Left lung (tissue), 10 donors: ENCODE measurements around the gene GRIK1. TPM values are rescaled to one million over a fixed set of nuclear protein-coding genes. Genes with fewer than 3 reads are reported as not detected.

Experiments used
- ATAC-seq: fragments of 200-7000 bp; cut with Tn5 transposase; one replicate; pipeline ENCODE4 v1.9.1; 2020; ENCODE audit warnings: moderate library complexity
- DNase-seq, 4 donors: peaks; one replicate each; pipeline ENCODE4 v3.0.0-alpha.2; 2013 to 2020
- H3K27ac ChIP-seq, 2 donors: fragments of 200-600 bp; sonication (generic) in 1 of 2; one replicate each; pipeline versions ENCODE4 v1.5.0 to v1.8.0; 2020 to 2021
- H3K27me3 ChIP-seq, 2 donors: fragments of 200-600 bp; sonication (generic) in 1 of 2; one replicate each; pipeline versions ENCODE4 v1.5.0 to v1.8.0; 2020 to 2021
- H3K36me3 ChIP-seq, 2 donors: fragments of 200-600 bp; sonication (generic) in 1 of 2; one replicate each; pipeline versions ENCODE4 v1.5.0 to v1.8.0; 2020 to 2021
- H3K4me1 ChIP-seq, 2 donors: fragments of 200-600 bp; one replicate each; pipeline ENCODE4 v1.8.0; 2021
- H3K4me3 ChIP-seq, 2 donors: fragments of 200-600 bp; sonication (generic) in 1 of 2; one replicate each; pipeline versions ENCODE4 v1.5.0 to v1.8.0; 2020 to 2021; ENCODE audit warnings: mild to moderate bottlenecking in 1 of 2
- H3K9me3 ChIP-seq, 2 donors: fragments of 200-600 bp; sonication (generic) in 1 of 2; one replicate each; pipeline versions ENCODE4 v1.5.0 to v1.8.0; 2020 to 2021
- intact Hi-C, 2 donors: fragments of 100-400 bp; cut with DNase I; formaldehyde crosslinking; loops; one replicate each; pipeline versions ENCODE4 v1.11.2 to v1.14.2; 2022
- polyA plus RNA-seq, 6 donors: library from polyadenylated mRNA; unstranded; fragments of 120-200 nt; gene quantifications; one replicate each; pipeline ENCODE4 v1.2.1, GENCODE V29; 2013; ENCODE audit not compliant: insufficient read length in 6 of 6
- total RNA-seq, 2 donors: library from RNA; stranded (reverse); fragmentation: NEBNext Ultra II Directional; extraction: Animal tissue kit (Norgen Biotek cat#: 25700); gene quantifications; one replicate each; pipeline ENCODE4 v1.2.1, GENCODE V29; 2021
- TF ChIP-seq, protein P1 (sequence below), 2 donors: fragments of 200-600 bp; sonication (generic) in 1 of 2; IDR thresholded peaks; one replicate each; pipeline versions ENCODE4 v1.5.0 to v1.8.0; 2021; ENCODE audit warnings: antibody characterized with exemption in 2 of 2
- donor health status: DM: no; HTN: yes; CAD: no.
- donor health status: DM: no; HTN: no; CAD: no.

The GRIK1 gene
- total and polyA plus RNA-seq, 8 donors, result 0.38 to 1.5 (median 0.62) TPM; not detected in 2

DNA sequence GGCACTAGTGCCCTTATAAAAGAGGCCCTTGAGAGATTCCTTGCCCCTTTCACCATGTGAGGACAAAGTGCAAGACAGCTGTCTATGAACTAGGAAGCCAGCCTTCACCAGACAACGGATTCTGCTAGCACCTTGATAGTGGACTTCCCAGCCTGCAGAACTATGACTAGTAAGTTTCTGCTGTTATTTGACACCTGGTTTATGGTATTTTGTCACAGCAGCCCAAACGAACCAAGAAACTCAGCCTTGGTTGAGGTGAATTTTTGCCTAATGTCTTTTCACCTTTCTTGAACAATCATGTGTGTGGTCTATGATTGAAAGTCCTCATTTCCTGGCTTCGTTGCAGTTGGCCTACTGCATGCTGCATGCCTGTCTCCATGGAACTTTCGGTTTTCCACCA is 302.2 kb downstream of the GRIK1 start:
- peaks cover 0 to 13% of the 10 kb centered on the region in 2 donors for H3K4me1 ChIP-seq
- no peak overlapping the region for H3K4me3 ChIP-seq
- ATAC-seq, result no peak
- intact Hi-C loops, result no loop called here
- TF ChIP-seq, protein P1, sequence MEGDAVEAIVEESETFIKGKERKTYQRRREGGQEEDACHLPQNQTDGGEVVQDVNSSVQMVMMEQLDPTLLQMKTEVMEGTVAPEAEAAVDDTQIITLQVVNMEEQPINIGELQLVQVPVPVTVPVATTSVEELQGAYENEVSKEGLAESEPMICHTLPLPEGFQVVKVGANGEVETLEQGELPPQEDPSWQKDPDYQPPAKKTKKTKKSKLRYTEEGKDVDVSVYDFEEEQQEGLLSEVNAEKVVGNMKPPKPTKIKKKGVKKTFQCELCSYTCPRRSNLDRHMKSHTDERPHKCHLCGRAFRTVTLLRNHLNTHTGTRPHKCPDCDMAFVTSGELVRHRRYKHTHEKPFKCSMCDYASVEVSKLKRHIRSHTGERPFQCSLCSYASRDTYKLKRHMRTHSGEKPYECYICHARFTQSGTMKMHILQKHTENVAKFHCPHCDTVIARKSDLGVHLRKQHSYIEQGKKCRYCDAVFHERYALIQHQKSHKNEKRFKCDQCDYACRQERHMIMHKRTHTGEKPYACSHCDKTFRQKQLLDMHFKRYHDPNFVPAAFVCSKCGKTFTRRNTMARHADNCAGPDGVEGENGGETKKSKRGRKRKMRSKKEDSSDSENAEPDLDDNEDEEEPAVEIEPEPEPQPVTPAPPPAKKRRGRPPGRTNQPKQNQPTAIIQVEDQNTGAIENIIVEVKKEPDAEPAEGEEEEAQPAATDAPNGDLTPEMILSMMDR (IDR thresholded peaks at IDR 0.05), result no peak
- H3K36me3 ChIP-seq, result no peaks in the 10 kb centered on the region
- H3K27me3 ChIP-seq, result no peaks in the 10 kb centered on the region
- DNase-seq, result no peak
- no peaks in the 10 kb centered on the region for H3K9me3 ChIP-seq
- H3K27ac ChIP-seq, result peak overlapping the region in 1 of 2 donors; percentile 78

DNA sequence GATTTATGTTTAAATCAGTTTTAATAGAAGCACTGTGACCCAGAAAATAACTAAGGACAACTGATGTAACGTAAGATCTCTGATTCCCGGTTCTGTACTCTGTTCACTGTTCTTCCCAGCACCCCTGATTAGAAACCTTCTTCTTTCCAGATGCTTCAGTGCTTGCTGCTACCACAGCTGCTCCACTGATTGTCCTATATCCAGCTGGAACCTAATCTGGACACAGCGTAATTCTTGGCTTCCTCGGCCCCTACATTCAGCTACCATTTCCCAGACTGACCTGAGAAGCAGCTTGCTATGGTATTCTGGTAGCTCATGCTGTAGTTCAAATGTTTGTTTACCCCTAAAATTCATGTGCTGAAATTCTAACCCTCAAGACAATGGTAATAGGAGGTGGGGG is 302.7 kb downstream of the GRIK1 start:
- no peak overlapping the region for H3K27ac ChIP-seq
- intact Hi-C loops, result no loop called here
- H3K4me3 ChIP-seq, result no peak overlapping the region
- ATAC-seq (no peak), DNase-seq (no peak)
- H3K9me3 ChIP-seq, result no peaks in the 10 kb centered on the region
- TF ChIP-seq, protein P1 (IDR thresholded peaks at IDR 0.05), result no peak
- H3K27me3 ChIP-seq, result no peaks in the 10 kb centered on the region
- H3K36me3 ChIP-seq, result no peaks in the 10 kb centered on the region
- peaks cover 0 to 13% of the 10 kb centered on the region in 2 donors for H3K4me1 ChIP-seq

DNA sequence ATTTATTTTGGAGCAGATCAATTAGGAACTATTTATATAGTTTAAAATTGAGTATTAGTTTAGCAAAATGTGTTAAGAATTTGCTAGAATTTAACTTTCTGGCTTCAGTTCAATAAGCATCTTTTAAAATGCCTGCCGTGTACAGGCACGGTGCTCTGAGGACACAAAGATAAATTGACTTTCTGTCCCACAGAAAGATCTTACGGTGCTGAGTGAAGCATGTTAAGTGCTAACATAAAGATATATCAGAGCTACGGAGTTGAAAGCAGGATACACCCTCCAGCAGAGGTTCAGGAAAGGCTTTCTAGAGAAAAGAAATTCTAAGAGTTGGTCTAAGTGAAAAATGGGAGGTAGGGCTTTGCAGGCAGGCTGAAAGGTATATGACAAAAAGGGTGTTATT is 305.4 kb downstream of the GRIK1 start:
- H3K27ac ChIP-seq, result no peak overlapping the region
- H3K9me3 ChIP-seq, result no peaks in the 10 kb centered on the region
- no peaks in the 10 kb centered on the region for H3K27me3 ChIP-seq
- intact Hi-C loops, result no loop called here
- H3K4me1 ChIP-seq, result peaks cover 0 to 8% of the 10 kb centered on the region in 2 donors
- no peaks in the 10 kb centered on the region for H3K36me3 ChIP-seq
- ATAC-seq, result no peak
- TF ChIP-seq, protein P1 (IDR thresholded peaks at IDR 0.05), result no peak
- H3K4me3 ChIP-seq, result no peak overlapping the region
- DNase-seq, result no peak

DNA sequence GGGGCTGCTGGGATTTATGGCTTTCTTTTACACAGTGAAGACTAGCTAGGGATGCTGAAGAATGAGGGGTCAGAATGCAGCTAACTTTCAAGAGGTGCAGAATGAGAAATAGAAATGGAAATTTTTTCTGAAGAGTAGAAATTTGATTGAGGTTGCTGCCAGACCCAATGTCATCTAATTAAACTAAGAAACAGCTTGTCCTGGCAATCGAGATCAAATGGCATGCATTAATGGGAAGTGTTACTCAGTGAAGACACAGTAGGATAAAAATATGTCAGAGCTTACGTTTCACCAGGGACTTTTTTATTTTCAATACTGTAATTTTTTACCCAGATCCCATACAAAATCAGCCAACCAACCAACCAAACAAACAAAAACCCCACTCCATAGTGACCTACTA is 306.0 kb downstream of the GRIK1 start:
- no peak overlapping the region for H3K4me3 ChIP-seq
- TF ChIP-seq, protein P1 (IDR thresholded peaks at IDR 0.05), result no peak
- H3K27ac ChIP-seq, result no peak overlapping the region
- H3K9me3 ChIP-seq, result no peaks in the 10 kb centered on the region
- intact Hi-C loops, result no loop called here
- DNase-seq, result no peak
- H3K36me3 ChIP-seq, result no peaks in the 10 kb centered on the region
- H3K4me1 ChIP-seq, result peaks cover 0 to 1% of the 10 kb centered on the region in 2 donors
- H3K27me3 ChIP-seq, result no peaks in the 10 kb centered on the region
- no peak for ATAC-seq

DNA sequence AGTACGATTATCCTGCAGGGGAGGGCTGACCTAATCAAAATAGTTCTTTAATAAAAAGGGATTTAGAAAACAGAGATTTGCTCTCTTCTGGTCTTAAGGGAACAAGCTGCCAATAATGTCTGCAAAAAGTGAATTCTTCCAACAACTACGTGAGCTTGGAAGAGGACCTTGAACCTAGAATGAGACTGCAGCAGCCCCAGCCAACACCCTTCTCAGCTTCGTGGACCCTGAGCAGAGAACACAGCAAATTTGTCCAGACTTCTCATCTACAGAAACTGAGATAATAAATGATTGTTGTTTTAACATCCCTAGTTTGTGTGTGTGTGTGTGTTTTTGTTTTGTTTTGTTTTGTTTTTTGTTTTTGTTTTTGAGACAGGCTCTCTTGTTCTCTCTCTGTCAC is 309.4 kb downstream of the GRIK1 start:
- no peak overlapping the region for H3K4me3 ChIP-seq
- no peak overlapping the region for H3K27ac ChIP-seq
- no peaks in the 10 kb centered on the region for H3K9me3 ChIP-seq
- intact Hi-C loops, result no loop called here
- TF ChIP-seq, protein P1 (IDR thresholded peaks at IDR 0.05), result no peak
- H3K4me1 ChIP-seq, result no peaks in the 10 kb centered on the region
- H3K36me3 ChIP-seq, result no peaks in the 10 kb centered on the region
- no peak for DNase-seq
- ATAC-seq, result no peak
- no peaks in the 10 kb centered on the region for H3K27me3 ChIP-seq
